Endodermal cell (in vitro differentiated cells): ENCODE results near the gene SYNE2. TPM values are rescaled to one million over a fixed set of nuclear protein-coding genes. Genes with fewer than 3 reads are reported as not detected.

ENCODE experiments used
- DNase-seq: peaks from one replicate; pipeline ENCODE4 v3.0.0-alpha.2; 2017
- H3K27ac ChIP-seq: 2 replicates; pipeline ENCODE4 v1.5.1; 2013; ENCODE audit warnings: mild to moderate bottlenecking, low read depth, low read length, moderate library complexity
- H3K27me3 ChIP-seq: 2 replicates; pipeline ENCODE4 v1.6.1; 2013; ENCODE audit warnings: mild to moderate bottlenecking, low read length, moderate library complexity; ENCODE audit not compliant: insufficient read depth, control insufficient read depth, poor library complexity, severe bottlenecking
- H3K36me3 ChIP-seq: 2 replicates; pipeline ENCODE4 v1.7.0; 2013; ENCODE audit warnings: mild to moderate bottlenecking, low read length, moderate library complexity; ENCODE audit not compliant: control insufficient read depth, insufficient read depth
- H3K4me1 ChIP-seq: one replicate; pipeline ENCODE4 v1.7.0; 2013; ENCODE audit warnings: low read length; ENCODE audit not compliant: control insufficient read depth, insufficient read depth
- H3K4me3 ChIP-seq: 2 replicates; pipeline ENCODE4 v1.5.1; 2013; ENCODE audit warnings: mild to moderate bottlenecking, low read length, moderate library complexity
- H3K9ac ChIP-seq: 2 replicates; pipeline ENCODE4 v1.6.1; 2013; ENCODE audit warnings: mild to moderate bottlenecking, low read length, moderate library complexity; ENCODE audit not compliant: poor library complexity, severe bottlenecking; ENCODE audit errors: extremely low read depth
- H3K9me3 ChIP-seq: 2 replicates; pipeline ENCODE4 v1.6.1; 2013; ENCODE audit warnings: mild to moderate bottlenecking, low read length, moderate library complexity; ENCODE audit not compliant: control insufficient read depth
- H3K27ac Mint-ChIP-seq: 2 replicates; pipeline ENCODE4 v1.8.0; 2020; ENCODE audit warnings: mixed read lengths
- H3K27me3 Mint-ChIP-seq: 2 replicates; pipeline ENCODE4 v1.8.0; 2021; ENCODE audit warnings: mild to moderate bottlenecking, mixed read lengths; ENCODE audit not compliant: insufficient read depth
- H3K36me3 Mint-ChIP-seq: 2 replicates; pipeline ENCODE4 v1.8.0; 2020; ENCODE audit warnings: low read depth, mixed read lengths
- H3K4me1 Mint-ChIP-seq: 2 replicates; pipeline ENCODE4 v1.8.0; 2020; ENCODE audit warnings: mixed read lengths
- H3K4me3 Mint-ChIP-seq: 2 replicates; pipeline ENCODE4 v1.8.0; 2020; ENCODE audit warnings: mild to moderate bottlenecking, moderate library complexity, mixed read lengths
- H3K9me3 Mint-ChIP-seq: 2 replicates; pipeline ENCODE4 v1.8.0; 2020; ENCODE audit warnings: mild to moderate bottlenecking, mixed read lengths
- CTCF ChIP-seq: fragments of 200-600 bp; sonication (generic); conservative IDR thresholded peaks from 2 replicates; pipeline ENCODE4 v1.5.0; 2021; ENCODE audit warnings: antibody characterized with exemption, mild to moderate bottlenecking
- WGBS, 2 experiments: methylation state at CpG; one replicate each; pipeline versions ENCODE4 v1.1.5 to v1.1.7; 2013; ENCODE audit warnings: missing lambda C conversion rate in 2 of 2, mixed read lengths in 1 of 2; ENCODE audit not compliant: insufficient coverage in 1 of 2, insufficient read length in 1 of 2; 5-methylcytosine and 5-hydroxymethylcytosine counted together
- total RNA-seq, 2 donors: library from RNA; stranded (reverse); fragmentation: NEBNext Ultra II Directional in 1 of 2; extraction: Animal tissue kit (Norgen Biotek cat#: 25700) in 1 of 2; gene quantifications; 2 replicates in 1 of 2; 3 replicates in 1 of 2; pipeline ENCODE4 v1.2.1, GENCODE V29; 2021

Gene SYNE2
- total RNA-seq, 2 donors from 2014 or later: 65.8 to 70.0 TPM

- no peak overlapping the region for H3K27ac Mint-ChIP-seq
- no peaks in the 10 kb centered on the region for H3K27me3 ChIP-seq
- DNase-seq: no peak
- H3K4me1 ChIP-seq: no peaks in the 10 kb centered on the region
- H3K4me1 Mint-ChIP-seq: no peaks in the 10 kb centered on the region
- no peak overlapping the region for H3K9ac ChIP-seq
- no peak overlapping the region for H3K4me3 Mint-ChIP-seq
- no peaks in the 10 kb centered on the region for H3K9me3 Mint-ChIP-seq
- H3K27ac ChIP-seq: no peak overlapping the region
- H3K9me3 ChIP-seq: no peaks in the 10 kb centered on the region
- no peaks in the 10 kb centered on the region for H3K27me3 Mint-ChIP-seq
- H3K36me3 ChIP-seq: no peaks in the 10 kb centered on the region
- 86% methylated on average over 1 of the region's 1 CpG; no CpG with 5 or more reads in 1 of the 2 experiments for WGBS, 2 experiments
- no peaks in the 10 kb centered on the region for H3K36me3 Mint-ChIP-seq
- peak; percentile 52 for TF ChIP-seq CTCF
- H3K4me3 ChIP-seq: no peak overlapping the region
Measured at GRCh38 chr14:63833728-63834127, 19.1 kb upstream of the SYNE2 start.

- H3K4me3 Mint-ChIP-seq: no peak overlapping the region
- Histone ChIP-seq H3K4me3 (no peak overlapping the region), H3K9ac (no peak overlapping the region), H3K36me3 (no peaks in the 10 kb centered on the region), H3K9me3 (peaks cover 6% of the 10 kb centered on the region), H3K27me3 (no peaks in the 10 kb centered on the region), H3K4me1 (no peaks in the 10 kb centered on the region), H3K27ac (no peak overlapping the region)
- H3K9me3 Mint-ChIP-seq: peaks cover 22% of the 10 kb centered on the region
- TF ChIP-seq CTCF: peak; percentile 58
- no peaks in the 10 kb centered on the region for H3K4me1 Mint-ChIP-seq
- no peak overlapping the region for H3K27ac Mint-ChIP-seq
- H3K36me3 Mint-ChIP-seq: no peaks in the 10 kb centered on the region
- peak; percentile 65 for DNase-seq
- WGBS, 2 experiments: 57% methylated on average over 1 of the region's 1 CpG
- H3K27me3 Mint-ChIP-seq: no peaks in the 10 kb centered on the region
Measured at GRCh38 chr14:63840981-63841380, 11.8 kb upstream of the SYNE2 start.

GRCh38 chr14:63843796-63844195 lies 9.0 kb upstream of the SYNE2 start:
- H3K27ac Mint-ChIP-seq: no peak overlapping the region
- Histone ChIP-seq H3K27me3 (no peaks in the 10 kb centered on the region), H3K27ac (no peak overlapping the region), H3K9me3 (peaks cover 6% of the 10 kb centered on the region), H3K36me3 (no peaks in the 10 kb centered on the region), H3K4me3 (no peak overlapping the region), H3K9ac (no peak overlapping the region), H3K4me1 (no peaks in the 10 kb centered on the region)
- H3K36me3 Mint-ChIP-seq: no peaks in the 10 kb centered on the region
- no peaks in the 10 kb centered on the region for H3K27me3 Mint-ChIP-seq
- DNase-seq: no peak
- no peak for TF ChIP-seq CTCF
- H3K4me3 Mint-ChIP-seq: no peak overlapping the region
- peaks cover 22% of the 10 kb centered on the region for H3K9me3 Mint-ChIP-seq
- no peaks in the 10 kb centered on the region for H3K4me1 Mint-ChIP-seq
- whole genome bisulfite sequencing, 2 experiments: 95 to 100% methylated on average over 1 to 3 of the region's 3 CpGs
